NT2/D1 (cell line): ENCODE results near the gene CD8A.

Experiments used
- SUZ12 ChIP-seq: IDR thresholded peaks from 2 replicates; pipeline ENCODE4 v1.6.1; 2011; ENCODE audit not compliant: insufficient read length, insufficient read depth; ENCODE audit errors: extremely low read depth
- YY1 ChIP-seq: IDR thresholded peaks from 2 replicates; pipeline ENCODE4 v1.6.1; 2011; ENCODE audit not compliant: insufficient read length, insufficient read depth
- ZNF274 ChIP-seq: IDR thresholded peaks from 2 replicates; pipeline ENCODE4 v1.6.1; 2011; ENCODE audit warnings: mild to moderate bottlenecking, low read depth, low read length

- TF ChIP-seq ZNF274 (no peak), YY1 (no peak), SUZ12 (no peak)
Measured at GRCh38 chr2:86768189-86768949, 22.3 kb downstream of the CD8A start.
